ENCODE data around the gene ZRANB2.

ZRANB2 gene

GRCh38 chr1:71080739-71081696, at the start of gene ZRANB2:
Gene ZRANB2 (minus strand): TSS chr1:71081035. CDS start chr1:71080995, 40 bp downstream.
- DNase-seq (ENCODE audit: low read depth in 2 of 3, low spot score in 1 of 3) = peak; percentile 78 to 90 (median 81)

GRCh38 chr1:71128060-71128459, 47.2 kb upstream of the ZRANB2 start:
- no peak for DNase-seq (ENCODE audit: low read depth in 2 of 3, low spot score in 1 of 3)

GRCh38 chr1:71118086-71118485, 37.3 kb upstream of the ZRANB2 start:
- DNase-seq (ENCODE audit: low read depth in 2 of 3, low spot score in 1 of 3) = no peak

GRCh38 chr1:71116729-71117128, 35.9 kb upstream of the ZRANB2 start:
- no peak for DNase-seq (ENCODE audit: low read depth in 2 of 3, low spot score in 1 of 3)

GRCh38 chr1:71106658-71107322, 26.0 kb upstream of the ZRANB2 start:
- DNase-seq (ENCODE audit: low read depth in 2 of 3, low spot score in 1 of 3) = no peak

- no peak for DNase-seq (ENCODE audit: low read depth in 2 of 3, low spot score in 1 of 3)
Observed at GRCh38 chr1:71104417-71104816, 23.6 kb upstream of the ZRANB2 start.

- no peak for DNase-seq (ENCODE audit: low read depth in 2 of 3, low spot score in 1 of 3)
Observed at GRCh38 chr1:71101839-71102376, 21.1 kb upstream of the ZRANB2 start.

- no peak for DNase-seq (ENCODE audit: low read depth in 2 of 3, low spot score in 1 of 3)
Observed at GRCh38 chr1:71097428-71097827, 16.6 kb upstream of the ZRANB2 start.

- DNase-seq (ENCODE audit: low read depth in 2 of 3, low spot score in 1 of 3) = no peak
Observed at GRCh38 chr1:71094913-71095312, 14.1 kb upstream of the ZRANB2 start.

- no peak for DNase-seq (ENCODE audit: low read depth in 2 of 3, low spot score in 1 of 3)
Observed at GRCh38 chr1:71093938-71094337, 13.1 kb upstream of the ZRANB2 start.

GRCh38 chr1:71089536-71090270, 8.9 kb upstream of the ZRANB2 start:
- DNase-seq (ENCODE audit: low read depth in 2 of 3, low spot score in 1 of 3) = no peak

- no peak for DNase-seq (ENCODE audit: low read depth in 2 of 3, low spot score in 1 of 3)
Observed at GRCh38 chr1:71088645-71089287, 7.9 kb upstream of the ZRANB2 start.

- DNase-seq (ENCODE audit: low read depth in 2 of 3, low spot score in 1 of 3) = no peak
Observed at GRCh38 chr1:71087713-71088112, 6.9 kb upstream of the ZRANB2 start.

GRCh38 chr1:71087060-71087459, 6.2 kb upstream of the ZRANB2 start:
- no peak for DNase-seq (ENCODE audit: low read depth in 2 of 3, low spot score in 1 of 3)

GRCh38 chr1:71086331-71086730, 5.5 kb upstream of the ZRANB2 start:
- no peak for DNase-seq (ENCODE audit: low read depth in 2 of 3, low spot score in 1 of 3)

- DNase-seq (ENCODE audit: low read depth in 2 of 3, low spot score in 1 of 3) = no peak
Observed at GRCh38 chr1:71083271-71083670, 2.4 kb upstream of the ZRANB2 start.

GRCh38 chr1:71081697-71082080, 854 bp upstream of the ZRANB2 start:
- no peak for DNase-seq (ENCODE audit: low read depth in 2 of 3, low spot score in 1 of 3)

GRCh38 chr1:71080230-71080738, 551 bp downstream of the ZRANB2 start:
- no peak for DNase-seq (ENCODE audit: low read depth in 2 of 3, low spot score in 1 of 3)

GRCh38 chr1:71074681-71075080, 6.2 kb downstream of the ZRANB2 start:
- no peak for DNase-seq (ENCODE audit: low read depth in 2 of 3, low spot score in 1 of 3)

- DNase-seq (ENCODE audit: low read depth in 2 of 3, low spot score in 1 of 3) = no peak
Observed at GRCh38 chr1:71072273-71072672, 8.6 kb downstream of the ZRANB2 start.

GRCh38 chr1:71071720-71072119, 9.1 kb downstream of the ZRANB2 start:
- no peak for DNase-seq (ENCODE audit: low read depth in 2 of 3, low spot score in 1 of 3)
